Transverse colon (tissue), 4 donors: ENCODE data around the gene RBM48. TPM values are rescaled to one million over a fixed set of nuclear protein-coding genes. Genes with fewer than 3 reads are reported as not detected.

Source experiments
- DNase-seq: peaks from one replicate; pipeline ENCODE4 v3.0.0-alpha.2; 2019
- H3K27ac ChIP-seq, 4 donors: fragments of 200-600 bp; sonication (generic); 2 replicates each; pipeline ENCODE4 v1.5.1; 2016 to 2018; ENCODE audit warnings: inconsistent platforms in 4 of 4
- H3K27me3 ChIP-seq: fragments of 200-600 bp; sonication (generic); 2 replicates; pipeline ENCODE4 v1.5.1; 2017; ENCODE audit warnings: inconsistent platforms
- H3K36me3 ChIP-seq, 4 donors: fragments of 200-600 bp; sonication (generic); 2 replicates each; pipeline ENCODE4 v1.5.1; 2017 to 2019; ENCODE audit warnings: inconsistent platforms in 4 of 4
- H3K4me1 ChIP-seq, 4 donors: fragments of 200-600 bp; sonication (generic); 2 replicates each; pipeline ENCODE4 v1.5.1; 2017 to 2020; ENCODE audit warnings: inconsistent platforms in 4 of 4
- H3K4me3 ChIP-seq, 4 donors: fragments of 200-600 bp; sonication (generic); 1 replicate in 1 of 4; 2 replicates in 3 of 4; pipeline versions ENCODE4 v1.5.1 to v1.6.1; 2017 to 2019; ENCODE audit warnings: inconsistent platforms in 4 of 4
- H3K9me3 ChIP-seq, 2 donors: fragments of 200-600 bp; sonication (generic); 2 replicates each; pipeline ENCODE4 v1.5.1; 2017 to 2019; ENCODE audit warnings: inconsistent platforms in 2 of 2
- CTCF ChIP-seq, 5 experiments: fragments of 200-600 bp in 3 of 5; fragments of 450-650 bp in 2 of 5; sonication (generic) in 3 of 5; IDR thresholded peaks; 1 replicate in 2 of 5; 2 replicates in 3 of 5; pipeline ENCODE4 v1.5.1; 2016 to 2017; ENCODE audit warnings: antibody characterized with exemption in 5 of 5, inconsistent platforms in 3 of 5, mild to moderate bottlenecking in 2 of 5, moderate library complexity in 1 of 5
- EP300 ChIP-seq: sonication (generic); formaldehyde crosslinking; IDR thresholded peaks from one replicate; pipeline ENCODE4 v1.6.1; 2017; ENCODE audit warnings: antibody characterized with exemption, low read depth
- POLR2A ChIP-seq: fragments of 450-650 bp; IDR thresholded peaks from one replicate; pipeline ENCODE4 v1.6.1; 2016; ENCODE audit warnings: antibody characterized with exemption, mild to moderate bottlenecking, moderate library complexity
- POLR2AphosphoS5 ChIP-seq, 3 donors: sonication (generic); formaldehyde crosslinking; IDR thresholded peaks; one replicate each; pipeline ENCODE4 v1.6.1; 2016; ENCODE audit warnings: antibody characterized with exemption in 3 of 3
- WGBS, 2 donors: methylation state at CpG; one replicate each; pipeline ENCODE4 v1.1.5; 2018; ENCODE audit warnings: low coverage in 1 of 2; 5-methylcytosine and 5-hydroxymethylcytosine counted together
- in situ Hi-C, 4 donors: fragments of 200-750 bp; cut with MboI; loops; one replicate each; pipeline versions ENCODE4 v1.15.0 to v1.15.1; 2017; ENCODE audit warnings: low sequenced_read_pairs in 3 of 4, low pct_ligation_motif_present in 1 of 4, low pct_unique_long_range_greater_than_20kb in 1 of 4
- intact Hi-C: fragments of 100-400 bp; cut with DNase I; formaldehyde crosslinking; loops from one replicate; pipeline ENCODE4 v1.15.1; 2023; ENCODE audit warnings: low total_unique reads
- total RNA-seq, 4 donors: library from RNA; depleted of rRNA; stranded (reverse); fragments of >200 nt; gene quantifications; one replicate each; pipeline ENCODE4 v1.1.0, GENCODE V29; 2016

The RBM48 gene
- total RNA-seq, 4 donors from 2014 or later = 11.5 to 19.8 (median 16.0) TPM

- intact Hi-C loops = no loop called here
- TF ChIP-seq CTCF (IDR thresholded peaks at IDR 0.05) (no peak), POLR2A (no peak), POLR2AphosphoS5 (IDR thresholded peaks at IDR 0.05) (no peak), EP300 (no peak)
- H3K9me3 ChIP-seq = no peaks in the 10 kb centered on the region
- H3K4me1 ChIP-seq = no peaks in the 10 kb centered on the region
- H3K27me3 ChIP-seq = no peaks in the 10 kb centered on the region
- 93% methylated on average over 15 of the region's 17 CpGs; no CpG with 5 or more reads in 1 of the 2 donors for WGBS, 2 donors
- DNase-seq = no peak
- no peak overlapping the region for H3K4me3 ChIP-seq
- H3K27ac ChIP-seq = no peak overlapping the region
- in situ Hi-C loops = no loop called here
- no peaks in the 10 kb centered on the region for H3K36me3 ChIP-seq
These were observed 18.4 kb downstream of the RBM48 start for GRCh38 chr7:92546856-92547497.

- Histone ChIP-seq H3K4me1 (no peaks in the 10 kb centered on the region), H3K36me3 (no peaks in the 10 kb centered on the region), H3K9me3 (no peaks in the 10 kb centered on the region), H3K4me3 (no peak overlapping the region), H3K27me3 (no peaks in the 10 kb centered on the region), H3K27ac (no peak overlapping the region)
- DNase-seq = no peak
- in situ Hi-C loops (no loop called here), intact Hi-C loops (no loop called here)
- 85% methylated on average over 6 of the region's 6 CpGs; no CpG with 5 or more reads in 1 of the 2 donors for WGBS, 2 donors
- TF ChIP-seq CTCF (IDR thresholded peaks at IDR 0.05) (no peak), POLR2A (no peak), EP300 (no peak), POLR2AphosphoS5 (IDR thresholded peaks at IDR 0.05) (no peak)
These were observed 19.0 kb downstream of the RBM48 start for GRCh38 chr7:92547579-92547978.

- Histone ChIP-seq H3K9me3 (no peaks in the 10 kb centered on the region), H3K4me3 (no peak overlapping the region), H3K27me3 (no peaks in the 10 kb centered on the region), H3K27ac (no peak overlapping the region), H3K4me1 (no peaks in the 10 kb centered on the region), H3K36me3 (no peaks in the 10 kb centered on the region)
- no peak for TF ChIP-seq POLR2AphosphoS5 (IDR thresholded peaks at IDR 0.05)
- no peak for TF ChIP-seq POLR2A
- no peak for TF ChIP-seq EP300
- no peak for TF ChIP-seq CTCF (IDR thresholded peaks at IDR 0.05)
- in situ Hi-C loops (no loop called here), intact Hi-C loops (no loop called here)
- 76 to 86% methylated on average over 1 to 4 of the region's 4 CpGs for WGBS, 2 donors
- DNase-seq = no peak
These were observed 21.6 kb downstream of the RBM48 start for GRCh38 chr7:92550194-92550593.

GRCh38 chr7:92557249-92557648 lies 28.7 kb downstream of the RBM48 start:
- Histone ChIP-seq H3K9me3 (no peaks in the 10 kb centered on the region), H3K36me3 (peaks cover 0 to 12% (median 1%) of the 10 kb centered on the region in 4 donors), H3K4me1 (no peaks in the 10 kb centered on the region), H3K27me3 (no peaks in the 10 kb centered on the region), H3K27ac (no peak overlapping the region), H3K4me3 (no peak overlapping the region)
- intact Hi-C loops (no loop called here), in situ Hi-C loops (no loop called here)
- TF ChIP-seq POLR2A (no peak), POLR2AphosphoS5 (IDR thresholded peaks at IDR 0.05) (no peak), EP300 (no peak)
- DNase-seq = no peak
- 58 to 92% methylated on average over 2 of the region's 2 CpGs for WGBS, 2 donors
